HG03139 (cell line): ENCODE results near the gene LRRC27.
"Not testable (repeated sequence)": the region's sequence is repeated elsewhere in the genome, so short reads cannot be mapped to it uniquely, and the experiment has no call there.

Experiments
- ATAC-seq: cut with Tn5 transposase; IDR thresholded peaks from one replicate; pipeline ENCODE4 v1.9.1; 2021; ENCODE audit not compliant: unreplicated experiment

The LRRC27 gene

DNA sequence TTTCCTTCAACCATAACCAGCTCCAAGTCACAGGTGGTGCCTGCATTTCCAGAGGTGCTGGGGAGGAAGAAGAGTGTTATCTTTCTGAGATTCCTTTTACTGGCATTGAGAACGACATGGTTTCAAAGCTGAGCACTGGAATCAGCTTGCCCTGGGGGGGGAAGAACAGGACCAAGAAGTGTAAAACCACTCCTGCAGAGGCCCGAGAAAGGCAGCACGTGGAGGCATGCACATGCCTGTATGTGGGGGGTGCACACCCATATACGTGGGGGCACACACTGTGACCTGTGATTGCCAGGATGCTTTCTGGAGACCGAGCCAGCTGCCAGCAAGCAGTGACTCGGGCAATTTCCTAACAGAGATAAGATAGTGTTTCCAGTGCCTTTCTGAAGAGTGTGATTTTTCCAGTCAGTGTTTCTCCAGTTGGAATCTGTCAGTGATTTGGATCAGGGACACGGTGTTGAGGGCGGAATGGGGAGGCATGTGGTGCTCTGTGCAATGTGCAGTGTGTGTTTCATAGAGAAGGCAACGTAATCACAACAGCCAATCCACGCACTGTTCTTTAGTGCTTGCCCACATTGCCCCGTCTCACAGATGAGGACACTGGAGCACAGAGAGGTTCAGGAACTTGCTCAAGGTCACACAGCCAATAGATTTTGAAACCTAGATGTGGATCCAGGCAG is 4.2 kb downstream of the LRRC27 start:
- no peak for ATAC-seq

GRCh38 chr10:132336919-132337407 is 5.0 kb downstream of the LRRC27 start:
- ATAC-seq, result no peak

DNA sequence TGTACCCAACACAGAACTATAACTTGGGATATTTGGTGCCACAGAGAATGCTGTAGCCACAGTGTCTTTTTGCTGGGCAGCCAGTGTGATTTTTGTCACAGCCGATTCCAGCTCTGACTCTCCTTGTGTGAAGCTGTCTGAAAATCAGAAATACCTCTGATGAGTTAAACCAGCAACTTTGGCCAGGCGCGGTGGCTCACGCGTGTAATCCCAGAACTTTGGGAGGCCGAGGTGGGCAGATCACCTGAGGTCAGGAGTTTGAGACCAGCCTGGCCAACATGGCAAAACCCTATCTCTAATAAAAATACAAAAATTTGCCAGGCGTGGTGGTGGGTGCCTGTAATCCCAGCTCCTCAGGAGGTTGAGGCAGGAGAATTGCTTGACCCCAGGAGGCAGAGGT is 5.9 kb downstream of the LRRC27 start:
- ATAC-seq, result not testable (repeated sequence)

GRCh38 chr10:132338876-132339275 is 6.9 kb downstream of the LRRC27 start:
- ATAC-seq, result no peak

- no peak for ATAC-seq
These were observed 7.3 kb downstream of the LRRC27 start for GRCh38 chr10:132339276-132339675.

GRCh38 chr10:132341017-132341416 is 9.0 kb downstream of the LRRC27 start:
- no peak for ATAC-seq

DNA sequence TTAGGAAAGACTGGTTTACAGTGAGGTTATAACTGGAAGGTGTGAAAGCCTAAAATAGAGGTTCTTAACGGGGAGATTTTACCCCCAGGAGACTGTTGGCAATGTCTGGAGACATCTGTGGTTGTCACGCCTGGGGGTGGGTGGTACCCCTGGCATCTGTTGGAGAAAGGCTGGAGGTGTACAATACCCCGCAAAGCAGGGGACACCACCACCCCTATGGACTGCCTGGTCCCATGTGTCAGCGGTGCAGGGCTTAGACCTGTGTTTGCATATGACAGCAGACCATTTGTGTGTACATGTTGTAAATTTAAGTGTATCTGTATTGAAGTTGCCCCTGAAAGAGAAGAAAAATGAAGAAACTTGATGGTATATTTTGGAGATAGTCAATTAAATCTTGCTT is 9.8 kb downstream of the LRRC27 start:
- ATAC-seq, result no peak

DNA sequence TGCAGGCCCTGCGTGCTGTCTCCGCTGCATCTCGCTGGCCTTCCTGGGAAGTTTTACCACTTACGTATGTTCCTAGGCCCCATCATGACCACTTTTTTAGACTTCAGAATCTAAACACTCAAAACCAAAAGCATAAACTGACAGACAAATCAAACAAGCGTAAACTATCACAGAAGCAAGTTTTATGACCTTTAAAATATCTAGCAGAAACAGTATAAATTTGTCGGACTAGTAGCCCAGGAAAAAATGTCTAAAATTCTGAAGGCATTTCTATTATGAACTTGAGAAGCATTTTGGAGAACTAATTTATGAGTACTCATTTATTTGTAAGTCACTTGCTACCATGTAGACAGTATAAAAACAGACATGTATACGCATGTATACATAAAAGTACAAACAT is 10.6 kb downstream of the LRRC27 start:
- ATAC-seq, result no peak

DNA sequence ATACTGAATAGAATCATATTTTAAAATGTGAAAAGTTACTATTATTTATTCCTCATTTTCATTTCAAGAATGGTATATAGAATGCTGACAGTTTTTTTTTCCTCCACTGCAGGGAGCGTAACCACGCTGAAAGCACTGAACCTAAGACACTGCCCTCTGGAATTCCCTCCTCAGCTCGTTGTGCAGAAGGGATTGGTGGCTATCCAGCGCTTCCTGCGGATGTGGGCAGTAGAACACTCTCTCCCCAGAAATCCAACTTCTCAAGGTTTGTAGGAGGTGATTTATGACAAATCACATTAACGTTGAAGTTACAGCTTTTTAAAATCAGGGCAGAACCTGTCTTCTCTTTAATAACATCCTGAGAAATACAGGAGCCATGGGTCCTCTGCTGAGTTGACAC is 12.4 kb downstream of the LRRC27 start:
- ATAC-seq, result no peak

DNA sequence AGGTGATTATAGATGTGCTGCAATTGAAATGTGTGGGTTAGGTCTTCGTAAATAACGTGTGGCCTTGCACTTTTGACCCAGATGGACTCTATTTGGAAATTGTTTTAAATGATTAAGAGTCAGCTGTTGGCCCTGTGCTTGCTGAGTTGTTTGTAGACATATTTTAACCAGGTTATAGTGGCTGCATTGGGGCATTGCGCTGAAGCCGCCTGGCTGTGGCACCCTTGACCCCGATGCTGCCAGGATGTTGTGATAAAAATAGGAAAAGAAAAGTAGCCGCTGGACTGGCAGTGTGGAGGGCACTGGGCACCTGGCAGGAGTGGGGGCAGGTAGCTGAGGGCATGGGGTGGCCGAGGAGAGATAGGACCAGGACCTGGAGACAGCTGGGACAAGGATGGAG is 13.4 kb downstream of the LRRC27 start:
- no peak for ATAC-seq

DNA sequence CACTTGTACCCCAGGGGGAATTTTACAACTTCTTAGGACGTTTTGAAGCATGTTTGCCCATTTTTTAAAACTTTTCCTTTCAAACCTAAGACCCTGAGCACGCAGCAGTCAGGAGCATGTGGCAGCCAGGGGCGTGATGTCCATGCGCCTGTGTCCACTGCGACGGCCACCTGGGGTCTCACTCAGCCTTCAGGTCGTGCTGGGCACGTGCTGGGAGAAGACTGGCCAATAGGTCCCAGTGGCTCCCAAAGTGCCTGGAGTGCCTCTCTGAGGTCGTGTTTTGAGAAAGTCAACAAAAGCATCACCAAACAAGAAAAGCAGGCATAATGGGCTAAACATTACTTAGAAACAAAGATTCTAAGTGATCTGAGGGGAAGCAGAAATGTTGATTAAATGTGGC is 14.8 kb downstream of the LRRC27 start:
- ATAC-seq, result no peak

GRCh38 chr10:132347211-132347930 is 15.4 kb downstream of the LRRC27 start:
- no peak for ATAC-seq

DNA sequence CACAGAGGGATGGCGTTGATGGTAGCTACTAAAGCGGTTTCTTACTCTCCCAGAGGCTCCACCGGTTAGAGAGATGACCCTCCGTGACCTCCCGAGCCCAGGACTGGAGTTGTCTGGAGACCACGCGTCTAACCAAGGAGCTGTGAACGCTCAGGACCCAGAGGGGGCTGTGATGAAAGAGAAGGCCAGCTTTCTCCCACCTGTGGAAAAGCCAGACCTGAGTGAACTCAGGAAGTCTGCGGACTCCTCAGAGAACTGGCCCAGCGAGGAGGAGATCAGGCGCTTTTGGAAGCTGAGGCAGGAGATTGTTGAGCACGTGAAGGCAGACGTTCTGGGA is 15.9 kb downstream of the LRRC27 start:
- ATAC-seq, result no peak

DNA sequence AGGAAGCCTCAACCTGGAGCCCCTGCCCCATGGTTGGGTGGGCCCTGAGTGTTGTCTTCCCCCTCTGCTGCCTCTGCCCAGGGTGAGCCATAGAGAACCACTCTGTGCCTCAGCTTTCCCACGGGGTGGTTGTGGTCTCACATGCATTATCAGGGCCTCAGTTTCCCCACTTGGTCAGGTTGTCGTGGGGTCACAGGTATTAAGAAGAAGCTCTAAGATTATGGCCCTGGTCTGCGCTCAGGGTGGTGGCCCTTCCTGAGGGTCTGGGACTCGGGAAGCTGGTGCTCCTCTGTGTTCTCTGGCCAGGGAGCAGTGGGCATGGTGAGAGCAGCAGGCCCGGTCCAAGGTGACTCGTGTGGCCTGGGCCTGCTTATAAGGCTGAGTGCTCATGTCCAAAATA is 17.8 kb downstream of the LRRC27 start:
- ATAC-seq, result no peak

DNA sequence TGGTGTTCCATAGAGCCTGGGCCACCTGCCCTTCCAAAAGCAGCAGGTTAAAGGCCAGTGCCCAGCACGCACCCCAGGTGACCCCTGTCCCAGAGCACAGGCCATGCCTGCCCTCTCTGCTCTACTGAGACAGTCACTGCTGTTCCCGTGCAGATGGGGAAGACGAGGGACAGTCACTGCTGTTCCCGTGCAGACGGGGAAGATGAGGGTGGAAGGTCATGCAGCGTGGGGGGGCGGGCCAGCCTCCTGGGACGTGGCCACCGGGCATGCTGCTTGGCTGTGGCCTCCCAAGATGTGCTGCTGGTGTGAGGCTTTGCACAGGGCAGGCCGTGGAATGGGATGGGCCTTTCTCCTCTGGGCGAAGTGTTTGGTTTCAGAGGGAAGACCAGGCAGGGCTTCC is 18.4 kb downstream of the LRRC27 start:
- no peak for ATAC-seq

GRCh38 chr10:132350946-132351345 is 19.0 kb downstream of the LRRC27 start:
- no peak for ATAC-seq

DNA sequence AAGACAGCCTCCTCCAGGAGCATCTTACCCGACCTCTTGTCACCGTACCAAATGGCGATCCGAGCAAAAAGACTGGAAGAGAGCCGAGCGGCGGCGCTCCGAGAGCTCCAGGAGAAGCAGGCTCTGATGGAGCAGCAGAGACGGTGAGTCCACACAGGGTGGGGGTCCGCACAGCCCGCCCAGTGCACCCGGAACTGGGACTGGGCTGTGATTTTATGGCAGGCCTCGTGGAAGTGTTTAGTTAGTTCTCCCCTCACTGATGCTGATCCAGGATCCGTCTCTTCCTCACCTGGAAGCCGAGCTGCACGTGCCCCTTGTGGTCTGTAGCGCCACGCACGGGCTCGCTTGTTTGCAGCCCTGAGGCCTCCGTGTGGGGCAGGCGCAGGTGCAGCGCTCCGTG is 19.6 kb downstream of the LRRC27 start:
- ATAC-seq, result no peak

- ATAC-seq, result not testable (repeated sequence)
These were observed 20.7 kb downstream of the LRRC27 start for GRCh38 chr10:132352462-132353308.

- no peak for ATAC-seq
These were observed 21.7 kb downstream of the LRRC27 start for GRCh38 chr10:132353456-132354355.

GRCh38 chr10:132354356-132355094 is 22.5 kb downstream of the LRRC27 start:
- no peak for ATAC-seq
